Smooth muscle cell of the umbilical artery (primary cell): ENCODE measurements around the gene TMEM202. TPM values are rescaled to one million over a fixed set of nuclear protein-coding genes. Genes with fewer than 3 reads are reported as not detected.

Experiments used
- total RNA-seq: library from RNA; depleted of rRNA; stranded (reverse); fragments of >200 nt; gene quantifications from 2 replicates; pipeline ENCODE4 v1.2.3, GENCODE V29; 2014

Gene TMEM202, protein sequence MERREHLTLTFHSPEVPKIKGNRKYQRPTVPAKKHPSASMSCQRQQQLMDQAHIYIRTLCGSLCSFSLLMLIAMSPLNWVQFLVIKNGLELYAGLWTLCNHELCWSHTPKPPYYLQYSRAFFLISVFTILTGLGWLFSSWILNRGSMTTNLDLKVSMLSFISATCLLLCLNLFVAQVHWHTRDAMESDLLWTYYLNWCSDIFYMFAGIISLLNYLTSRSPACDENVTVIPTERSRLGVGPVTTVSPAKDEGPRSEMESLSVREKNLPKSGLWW
- total RNA-seq: not detected in 2 replicates

DNA sequence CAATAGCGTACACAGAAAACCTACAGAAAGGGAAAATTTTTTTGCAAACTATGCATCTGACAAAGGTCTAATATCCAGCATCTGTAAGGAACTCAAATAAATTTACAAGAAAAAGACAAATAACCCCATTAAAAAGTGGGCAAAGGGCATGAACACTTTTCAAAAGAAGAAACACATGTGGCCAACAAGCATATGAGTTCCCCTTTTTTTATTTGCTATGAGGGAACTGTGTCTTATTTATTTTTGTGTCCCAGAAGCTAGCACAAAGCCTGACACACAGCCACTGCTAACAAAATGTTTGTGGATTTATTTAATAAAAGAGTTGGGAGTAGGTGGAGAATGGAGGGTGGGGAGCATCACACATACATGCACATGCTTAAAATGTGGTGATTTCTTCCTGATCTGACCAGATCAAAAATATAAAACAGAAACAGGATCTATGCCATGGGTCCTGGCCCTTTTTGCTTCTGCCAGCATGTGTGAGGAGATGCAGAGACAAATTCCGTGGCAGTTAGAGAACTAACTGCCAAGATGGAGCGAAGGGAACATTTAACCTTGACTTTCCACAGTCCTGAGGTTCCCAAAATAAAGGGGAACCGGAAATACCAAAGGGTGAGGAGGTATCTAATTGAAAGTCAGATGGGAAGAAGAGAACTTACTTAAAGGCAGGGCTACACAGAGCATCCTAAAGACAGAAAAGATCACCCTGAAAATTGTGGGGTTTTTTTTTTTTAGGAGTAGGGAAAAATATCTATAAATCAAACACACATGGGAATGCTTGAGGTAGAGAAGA lies at the start of gene TMEM202:
Gene TMEM202 (plus strand): TSS at position 510 of the 793 bp plus-strand sequence. CDS start 22 bp downstream, at position 532.

DNA sequence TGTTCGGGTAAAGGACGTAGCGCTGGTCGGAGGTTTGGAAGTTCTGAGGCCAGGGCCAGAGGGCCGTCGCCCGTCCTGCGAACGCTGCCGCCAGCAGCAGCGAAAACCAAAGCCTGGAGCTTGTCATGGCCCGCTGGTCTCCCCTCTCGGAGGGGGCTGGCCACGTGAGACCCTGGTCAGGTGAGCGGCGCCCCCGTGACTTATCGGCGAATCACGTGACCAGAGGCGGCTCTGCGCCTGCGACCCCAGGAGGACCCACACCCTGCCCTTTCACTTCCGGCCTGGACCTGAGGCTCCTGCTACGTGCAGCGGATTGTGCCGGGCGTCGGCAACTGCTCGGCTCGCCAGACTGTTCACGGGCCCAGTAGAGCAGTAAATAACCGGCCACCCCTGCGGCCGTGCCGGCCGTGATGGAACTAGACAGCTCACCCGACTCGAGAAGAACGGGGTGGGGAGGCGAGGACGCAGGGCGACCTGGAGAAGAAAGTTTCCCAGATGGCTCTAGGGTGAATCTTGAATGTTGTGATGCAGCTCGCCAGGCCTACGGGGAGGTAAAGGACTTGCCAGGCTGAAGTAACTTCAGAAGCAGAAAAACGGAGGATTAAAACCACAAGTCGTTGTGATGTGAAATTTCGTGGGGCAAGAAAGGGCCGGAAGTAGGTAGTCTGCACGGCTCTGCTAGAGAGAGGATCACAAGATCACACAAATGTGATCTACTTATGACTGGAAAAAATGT lies 22.1 kb upstream of the TMEM202 start, which contains the start of gene HEXA:
Gene HEXA (minus strand): TSS at position 169 of the 736 bp plus-strand sequence. CDS start 42 bp downstream, at position 127.

Other genes starting within 250 kb of the TMEM202 start
- 0.28 and 0.30 TPM in 2 replicates for gene GRAMD2A, start 200.5 kb upstream of the TMEM202 start, total RNA-seq
- 2,152 and 3,807 TPM in 2 replicates for gene PKM, start 167.1 kb upstream of the TMEM202 start, total RNA-seq
- 13.1 and 14.7 TPM in 2 replicates for gene PARP6, start 125.8 kb upstream of the TMEM202 start, total RNA-seq
- gene CELF6, start 78.1 kb upstream of the TMEM202 start, total RNA-seq: not detected in 2 replicates
- gene HEXA, start 22.3 kb upstream of the TMEM202 start, total RNA-seq: 65.7 and 97.7 TPM in 2 replicates
- gene ARIH1, start 76.0 kb downstream of the TMEM202 start, total RNA-seq: 22.3 and 51.3 TPM in 2 replicates